ENCODE measurements around the gene NACA2.

NACA2 gene

GRCh38 chr17:61543786-61544415 lies 47.1 kb downstream of the NACA2 start:
- no peak for DNase-seq

- no peak for DNase-seq
These were observed 49.0 kb downstream of the NACA2 start for GRCh38 chr17:61542027-61542426.

- no peak for DNase-seq
These were observed 50.1 kb downstream of the NACA2 start for GRCh38 chr17:61540874-61541273.

Data from NCI-H1417 (cell line).